ENCODE measurements around the gene FARSB. TPM values are rescaled to one million over a fixed set of nuclear protein-coding genes. Genes with fewer than 3 reads are reported as not detected.

FARSB gene
- total RNA-seq, 1 donor from 2014 or later: 15.5 TPM

DNA sequence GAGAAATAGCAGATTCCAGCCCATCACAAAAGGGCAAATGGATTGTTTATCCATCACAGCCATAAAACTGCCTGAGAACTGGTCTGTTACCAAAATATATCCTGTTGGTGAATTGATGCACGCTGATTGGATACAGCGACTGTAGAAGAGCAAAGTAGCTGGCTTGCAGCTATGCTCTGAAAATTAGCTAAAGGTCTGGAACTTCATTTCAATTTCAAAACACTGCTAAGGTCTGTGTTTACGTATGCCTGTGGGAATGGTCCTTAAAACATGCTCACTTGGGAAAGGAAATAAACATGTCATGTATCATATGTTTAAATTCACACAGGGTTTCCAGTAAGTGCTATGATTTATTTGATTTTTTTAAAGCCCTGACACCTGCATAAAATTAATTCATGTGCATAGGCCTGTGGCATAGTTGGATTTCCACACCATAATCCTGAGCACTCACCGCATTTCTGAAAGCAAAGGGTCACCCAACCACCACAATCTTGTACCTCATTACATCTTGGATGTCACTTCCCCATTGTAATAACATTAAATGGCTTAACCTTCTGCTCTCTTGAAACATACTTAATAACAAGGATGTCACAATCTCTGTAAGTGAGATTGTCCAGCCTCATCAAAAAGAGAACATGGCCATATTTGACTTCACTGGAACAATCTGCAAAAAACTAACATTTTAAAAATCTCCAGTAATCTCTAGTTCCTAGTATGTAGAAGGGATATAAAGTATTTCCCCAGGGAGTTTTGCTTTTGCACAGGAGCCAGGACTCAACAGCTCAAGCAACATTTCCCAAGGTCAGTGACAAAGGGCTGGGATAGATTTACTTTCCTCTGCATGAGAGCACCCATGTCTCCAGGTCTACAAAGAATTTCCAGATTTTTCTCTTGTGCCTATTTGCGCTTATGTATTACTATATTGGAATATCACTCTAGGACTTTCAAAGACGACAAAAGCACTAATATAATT, 109.8 kb downstream of the FARSB start:
- Mint-ChIP-seq H3K4me3 (ENCODE audit: unreplicated experiment) (no peak overlapping the region), H3K9me3 (ENCODE audit: low read depth) (no peaks in the 10 kb centered on the region), H3K36me3 (ENCODE audit: low read depth) (no peaks in the 10 kb centered on the region), H3K4me1 (ENCODE audit: low read depth) (peaks cover 8% of the 10 kb centered on the region), H3K27ac (ENCODE audit: unreplicated experiment) (no peak overlapping the region), H3K27me3 (ENCODE audit: low read depth) (peaks cover 4% of the 10 kb centered on the region)
- TF ChIP-seq, protein P1, sequence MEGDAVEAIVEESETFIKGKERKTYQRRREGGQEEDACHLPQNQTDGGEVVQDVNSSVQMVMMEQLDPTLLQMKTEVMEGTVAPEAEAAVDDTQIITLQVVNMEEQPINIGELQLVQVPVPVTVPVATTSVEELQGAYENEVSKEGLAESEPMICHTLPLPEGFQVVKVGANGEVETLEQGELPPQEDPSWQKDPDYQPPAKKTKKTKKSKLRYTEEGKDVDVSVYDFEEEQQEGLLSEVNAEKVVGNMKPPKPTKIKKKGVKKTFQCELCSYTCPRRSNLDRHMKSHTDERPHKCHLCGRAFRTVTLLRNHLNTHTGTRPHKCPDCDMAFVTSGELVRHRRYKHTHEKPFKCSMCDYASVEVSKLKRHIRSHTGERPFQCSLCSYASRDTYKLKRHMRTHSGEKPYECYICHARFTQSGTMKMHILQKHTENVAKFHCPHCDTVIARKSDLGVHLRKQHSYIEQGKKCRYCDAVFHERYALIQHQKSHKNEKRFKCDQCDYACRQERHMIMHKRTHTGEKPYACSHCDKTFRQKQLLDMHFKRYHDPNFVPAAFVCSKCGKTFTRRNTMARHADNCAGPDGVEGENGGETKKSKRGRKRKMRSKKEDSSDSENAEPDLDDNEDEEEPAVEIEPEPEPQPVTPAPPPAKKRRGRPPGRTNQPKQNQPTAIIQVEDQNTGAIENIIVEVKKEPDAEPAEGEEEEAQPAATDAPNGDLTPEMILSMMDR (IDR thresholded peaks at IDR 0.05): no peak
- DNase-seq (ENCODE audit: low spot score): no peak

DNA sequence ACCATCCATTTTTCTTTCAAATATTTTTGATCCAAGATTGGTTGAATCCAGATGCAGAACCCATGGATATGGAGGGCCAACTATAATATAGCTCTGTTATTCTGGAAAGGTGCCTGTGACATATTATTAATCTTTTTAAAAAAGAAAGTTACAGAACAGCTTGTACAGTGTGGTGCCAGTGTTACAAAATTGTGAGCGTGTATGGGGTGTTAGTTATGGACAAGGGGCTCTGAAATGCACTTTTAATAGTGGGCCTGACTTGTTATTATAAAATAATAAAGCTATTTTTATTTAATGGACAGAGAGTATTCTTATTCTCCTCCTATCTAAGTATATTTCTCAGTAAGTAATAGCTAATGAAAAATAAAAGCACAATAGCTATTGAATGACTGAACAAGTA, 111.2 kb downstream of the FARSB start:
- peaks cover 8% of the 10 kb centered on the region for H3K4me1 Mint-ChIP-seq (ENCODE audit: low read depth)
- no peaks in the 10 kb centered on the region for H3K9me3 Mint-ChIP-seq (ENCODE audit: low read depth)
- TF ChIP-seq, protein P1 (IDR thresholded peaks at IDR 0.05): no peak
- DNase-seq (ENCODE audit: low spot score): no peak
- H3K27me3 Mint-ChIP-seq (ENCODE audit: low read depth): peaks cover 2% of the 10 kb centered on the region
- no peak overlapping the region for H3K4me3 Mint-ChIP-seq (ENCODE audit: unreplicated experiment)
- no peaks in the 10 kb centered on the region for H3K36me3 Mint-ChIP-seq (ENCODE audit: low read depth)
- H3K27ac Mint-ChIP-seq (ENCODE audit: unreplicated experiment): no peak overlapping the region

DNA sequence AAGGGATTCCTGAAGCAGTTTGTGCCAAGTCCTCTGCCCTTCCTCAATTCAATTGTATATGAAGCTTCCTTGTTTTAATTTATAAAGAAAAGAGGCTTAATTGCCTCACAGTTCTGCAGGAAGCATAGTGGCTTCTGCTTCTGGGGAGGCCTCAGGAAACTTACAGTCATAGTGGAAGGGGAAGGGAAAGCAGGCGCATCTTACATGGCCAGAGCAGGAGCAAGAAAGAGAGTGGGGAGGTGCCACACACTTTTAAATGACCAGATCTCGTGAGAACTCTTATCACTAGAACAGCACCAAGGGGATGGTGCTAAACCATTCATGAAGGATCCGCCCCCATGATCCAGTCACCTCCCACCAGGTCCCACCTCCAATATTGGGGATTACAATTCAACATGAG, 117.4 kb downstream of the FARSB start:
- no peak overlapping the region for H3K4me3 Mint-ChIP-seq (ENCODE audit: unreplicated experiment)
- H3K4me1 Mint-ChIP-seq (ENCODE audit: low read depth): no peaks in the 10 kb centered on the region
- H3K9me3 Mint-ChIP-seq (ENCODE audit: low read depth): no peaks in the 10 kb centered on the region
- H3K27me3 Mint-ChIP-seq (ENCODE audit: low read depth): peaks cover 17% of the 10 kb centered on the region
- no peak for DNase-seq (ENCODE audit: low spot score)
- TF ChIP-seq, protein P1 (IDR thresholded peaks at IDR 0.05): no peak
- no peaks in the 10 kb centered on the region for H3K36me3 Mint-ChIP-seq (ENCODE audit: low read depth)
- no peak overlapping the region for H3K27ac Mint-ChIP-seq (ENCODE audit: unreplicated experiment)

DNA sequence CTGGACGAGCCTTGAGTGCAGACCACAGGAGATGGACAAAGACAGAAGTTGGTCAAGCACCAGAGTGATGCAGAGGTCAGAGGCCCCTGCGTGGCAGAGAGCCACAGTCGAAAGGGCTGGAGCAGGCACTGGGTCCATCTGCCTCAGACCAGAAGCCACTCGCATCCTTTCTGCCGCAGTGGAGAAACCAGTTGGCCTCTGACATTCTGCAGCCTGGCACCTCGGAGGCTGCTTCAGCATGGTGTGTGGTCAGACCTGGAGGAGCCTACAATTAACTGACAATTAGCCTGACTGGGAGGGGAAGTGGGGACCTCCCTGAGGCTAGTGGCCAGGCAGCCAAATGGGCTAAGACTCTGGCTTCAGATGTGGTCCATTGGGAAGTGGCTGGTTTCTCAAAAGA, 120.4 kb downstream of the FARSB start:
- Mint-ChIP-seq H3K4me1 (ENCODE audit: low read depth) (no peaks in the 10 kb centered on the region), H3K9me3 (ENCODE audit: low read depth) (peaks cover 10% of the 10 kb centered on the region), H3K27ac (ENCODE audit: unreplicated experiment) (no peak overlapping the region), H3K27me3 (ENCODE audit: low read depth) (peaks cover 17% of the 10 kb centered on the region), H3K4me3 (ENCODE audit: unreplicated experiment) (no peak overlapping the region), H3K36me3 (ENCODE audit: low read depth) (no peaks in the 10 kb centered on the region)
- no peak for DNase-seq (ENCODE audit: low spot score)
- TF ChIP-seq, protein P1 (IDR thresholded peaks at IDR 0.05): no peak

DNA sequence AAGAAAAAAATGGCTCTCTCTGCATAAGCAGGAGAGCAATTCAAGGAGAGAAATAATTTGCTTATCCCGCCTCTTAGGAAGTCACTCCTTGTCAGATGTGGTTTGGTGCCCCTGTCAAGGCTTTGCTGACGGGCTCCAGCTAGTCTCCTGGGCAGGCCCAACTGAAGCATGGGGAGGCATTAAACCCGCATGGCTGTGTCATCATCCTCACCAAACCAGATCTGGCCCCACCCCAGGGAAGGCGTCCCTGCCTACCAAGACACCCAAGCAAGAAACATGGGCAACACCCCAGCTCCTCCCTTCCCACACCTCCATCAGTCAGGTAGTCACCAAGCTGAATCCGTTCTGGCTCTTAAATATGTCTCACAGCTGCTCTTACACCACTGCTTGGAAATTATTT, 123.6 kb downstream of the FARSB start:
- Mint-ChIP-seq H3K27me3 (ENCODE audit: low read depth) (peaks cover 6% of the 10 kb centered on the region), H3K27ac (ENCODE audit: unreplicated experiment) (no peak overlapping the region), H3K4me1 (ENCODE audit: low read depth) (no peaks in the 10 kb centered on the region), H3K36me3 (ENCODE audit: low read depth) (peaks cover 2% of the 10 kb centered on the region), H3K9me3 (ENCODE audit: low read depth) (peaks cover 24% of the 10 kb centered on the region), H3K4me3 (ENCODE audit: unreplicated experiment) (no peak overlapping the region)
- DNase-seq (ENCODE audit: low spot score): no peak
- TF ChIP-seq, protein P1 (IDR thresholded peaks at IDR 0.05): no peak
